ENCODE measurements around the gene TTLL5.

The TTLL5 gene

DNA sequence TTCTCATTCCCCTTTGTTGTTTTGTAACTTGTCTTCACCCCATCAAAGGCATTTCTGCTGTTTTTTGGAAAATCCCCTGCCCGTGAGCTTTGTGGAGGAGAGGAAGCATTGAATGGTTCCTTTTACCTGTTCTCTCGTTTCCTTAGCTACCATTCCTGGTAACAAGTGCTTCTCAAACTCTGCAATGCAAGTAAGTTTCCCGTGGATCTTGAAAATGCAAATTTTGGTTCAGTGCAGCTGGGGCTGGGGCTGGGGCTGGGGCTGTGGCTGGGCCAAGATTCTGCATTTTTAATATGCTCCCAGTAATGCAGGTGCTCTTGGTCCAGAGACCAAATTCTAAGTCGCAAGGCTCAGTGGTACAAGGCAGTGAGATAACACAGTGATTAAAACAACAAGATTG, 151.6 kb downstream of the TTLL5 start:
- no peak for TF ChIP-seq NFIC (IDR thresholded peaks at IDR 0.05)
- no peak for TF ChIP-seq EP300 (IDR thresholded peaks at IDR 0.05; ENCODE audit: borderline replicate concordance)
- TF ChIP-seq, protein P1, sequence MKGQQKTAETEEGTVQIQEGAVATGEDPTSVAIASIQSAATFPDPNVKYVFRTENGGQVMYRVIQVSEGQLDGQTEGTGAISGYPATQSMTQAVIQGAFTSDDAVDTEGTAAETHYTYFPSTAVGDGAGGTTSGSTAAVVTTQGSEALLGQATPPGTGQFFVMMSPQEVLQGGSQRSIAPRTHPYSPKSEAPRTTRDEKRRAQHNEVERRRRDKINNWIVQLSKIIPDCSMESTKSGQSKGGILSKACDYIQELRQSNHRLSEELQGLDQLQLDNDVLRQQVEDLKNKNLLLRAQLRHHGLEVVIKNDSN (IDR thresholded peaks at IDR 0.05) = no peak
- no peak for TF ChIP-seq CREB1 (IDR thresholded peaks at IDR 0.05; ENCODE audit: low read depth)
- TF ChIP-seq, protein P2, sequence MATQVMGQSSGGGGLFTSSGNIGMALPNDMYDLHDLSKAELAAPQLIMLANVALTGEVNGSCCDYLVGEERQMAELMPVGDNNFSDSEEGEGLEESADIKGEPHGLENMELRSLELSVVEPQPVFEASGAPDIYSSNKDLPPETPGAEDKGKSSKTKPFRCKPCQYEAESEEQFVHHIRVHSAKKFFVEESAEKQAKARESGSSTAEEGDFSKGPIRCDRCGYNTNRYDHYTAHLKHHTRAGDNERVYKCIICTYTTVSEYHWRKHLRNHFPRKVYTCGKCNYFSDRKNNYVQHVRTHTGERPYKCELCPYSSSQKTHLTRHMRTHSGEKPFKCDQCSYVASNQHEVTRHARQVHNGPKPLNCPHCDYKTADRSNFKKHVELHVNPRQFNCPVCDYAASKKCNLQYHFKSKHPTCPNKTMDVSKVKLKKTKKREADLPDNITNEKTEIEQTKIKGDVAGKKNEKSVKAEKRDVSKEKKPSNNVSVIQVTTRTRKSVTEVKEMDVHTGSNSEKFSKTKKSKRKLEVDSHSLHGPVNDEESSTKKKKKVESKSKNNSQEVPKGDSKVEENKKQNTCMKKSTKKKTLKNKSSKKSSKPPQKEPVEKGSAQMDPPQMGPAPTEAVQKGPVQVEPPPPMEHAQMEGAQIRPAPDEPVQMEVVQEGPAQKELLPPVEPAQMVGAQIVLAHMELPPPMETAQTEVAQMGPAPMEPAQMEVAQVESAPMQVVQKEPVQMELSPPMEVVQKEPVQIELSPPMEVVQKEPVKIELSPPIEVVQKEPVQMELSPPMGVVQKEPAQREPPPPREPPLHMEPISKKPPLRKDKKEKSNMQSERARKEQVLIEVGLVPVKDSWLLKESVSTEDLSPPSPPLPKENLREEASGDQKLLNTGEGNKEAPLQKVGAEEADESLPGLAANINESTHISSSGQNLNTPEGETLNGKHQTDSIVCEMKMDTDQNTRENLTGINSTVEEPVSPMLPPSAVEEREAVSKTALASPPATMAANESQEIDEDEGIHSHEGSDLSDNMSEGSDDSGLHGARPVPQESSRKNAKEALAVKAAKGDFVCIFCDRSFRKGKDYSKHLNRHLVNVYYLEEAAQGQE (IDR thresholded peaks at IDR 0.05; ENCODE audit: low read depth) = no peak
- no peak for TF ChIP-seq TCF12 (IDR thresholded peaks at IDR 0.05; ENCODE audit: low read depth)
- TF ChIP-seq FOXM1 (IDR thresholded peaks at IDR 0.05; ENCODE audit: borderline replicate concordance, low read depth) = no peak
- TF ChIP-seq RAD21 (IDR thresholded peaks at IDR 0.05; ENCODE audit: low read depth) = no peak
- no peak for TF ChIP-seq ZBTB7A (IDR thresholded peaks at IDR 0.05; ENCODE audit: low read depth)

DNA sequence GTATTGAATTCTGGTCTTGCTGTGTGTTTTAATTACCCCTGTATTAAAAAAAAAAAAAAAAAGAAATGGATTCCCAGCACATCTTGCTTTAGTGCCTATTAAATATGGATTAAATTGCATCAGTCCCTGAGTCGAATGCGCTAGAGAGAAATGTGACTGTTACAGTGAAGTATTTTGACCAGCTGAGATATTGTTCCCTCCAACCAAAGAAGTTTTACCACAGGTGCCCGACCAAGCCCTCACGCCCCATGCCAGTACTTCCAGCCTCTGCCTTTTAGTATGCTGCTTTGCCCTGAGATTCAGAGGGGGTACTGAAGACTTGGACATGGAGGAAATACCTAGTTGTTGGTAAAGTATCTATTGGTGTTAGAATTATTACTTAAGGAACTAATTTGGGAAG, 159.7 kb downstream of the TTLL5 start:
- no peak for TF ChIP-seq YY1 (IDR thresholded peaks at IDR 0.05; ENCODE audit: low read depth)
- no peak for TF ChIP-seq TCF12 (IDR thresholded peaks at IDR 0.05; ENCODE audit: low read depth)
- no peak for TF ChIP-seq TAF1 (IDR thresholded peaks at IDR 0.05; ENCODE audit: low read depth)
- no peak for TF ChIP-seq NFIC (IDR thresholded peaks at IDR 0.05)
- TF ChIP-seq, protein P1 (IDR thresholded peaks at IDR 0.05) = no peak
- TF ChIP-seq EP300 (IDR thresholded peaks at IDR 0.05; ENCODE audit: borderline replicate concordance) = no peak

DNA sequence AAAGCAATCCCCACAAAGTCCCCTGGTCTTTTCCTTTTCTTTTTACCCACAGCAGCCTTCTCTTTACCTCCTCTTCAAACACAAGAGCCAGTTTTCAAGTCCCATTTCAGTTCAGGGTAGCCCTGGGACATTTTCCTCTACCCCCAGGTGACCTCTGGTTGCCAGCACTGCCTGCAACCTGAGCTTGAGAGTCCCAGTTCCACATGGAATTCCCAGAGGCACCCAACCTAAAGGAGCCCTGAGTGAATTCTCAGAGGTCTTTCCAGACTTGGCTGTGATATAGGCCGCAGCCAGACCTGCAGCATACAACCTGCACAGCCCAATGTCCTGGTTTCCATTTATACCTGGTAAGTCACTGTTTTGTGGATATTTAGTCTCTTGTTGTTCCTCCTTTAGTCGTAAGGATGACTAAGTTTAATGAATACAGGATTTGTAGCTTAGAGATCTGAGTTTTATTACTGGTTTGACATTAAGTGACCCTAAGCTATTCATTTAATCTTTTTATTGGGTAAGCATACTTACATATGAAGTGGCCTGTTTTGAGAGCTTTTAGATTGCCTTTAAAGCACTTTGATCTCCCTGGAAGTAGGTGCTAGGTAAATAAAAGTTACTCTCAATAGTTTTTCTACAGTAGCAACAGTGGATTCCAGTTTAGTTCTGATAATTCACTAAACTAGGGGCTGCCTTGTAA, 160.9 kb downstream of the TTLL5 start:
- TF ChIP-seq MAX (IDR thresholded peaks at IDR 0.05) (no peak), RAD21 (IDR thresholded peaks at IDR 0.05; ENCODE audit: low read depth) (no peak), EGR1 (IDR thresholded peaks at IDR 0.05) (no peak), TAF1 (IDR thresholded peaks at IDR 0.05; ENCODE audit: low read depth) (no peak)

DNA sequence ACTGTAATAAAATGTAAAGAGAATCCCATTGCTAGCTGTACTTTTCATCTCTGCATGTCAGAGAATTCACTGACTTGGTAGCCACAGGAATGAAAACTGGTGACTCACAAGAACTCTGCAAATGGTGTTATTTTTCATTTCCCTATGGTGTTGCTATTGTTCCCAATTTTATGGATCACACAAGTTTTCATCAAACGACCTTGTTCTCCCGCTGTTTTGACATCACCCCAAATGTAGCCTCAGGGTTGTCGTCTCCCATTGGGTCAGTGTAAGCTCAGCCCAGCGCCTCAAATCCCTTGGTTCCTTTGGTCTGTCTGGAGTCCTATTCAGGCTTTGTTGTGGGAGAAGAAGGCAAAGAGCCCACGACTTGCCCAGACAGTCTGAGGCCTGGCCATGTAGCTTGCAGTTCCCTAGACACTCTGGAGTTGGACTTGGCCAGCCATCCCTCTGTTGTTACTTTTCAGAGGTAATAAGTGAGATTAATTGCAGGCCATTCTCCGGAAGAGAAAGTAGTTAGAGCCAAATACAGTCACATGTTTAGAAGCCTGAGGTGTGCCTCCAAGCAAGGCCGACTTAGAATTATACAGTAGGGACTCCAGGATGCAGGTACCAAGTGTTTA, 161.6 kb downstream of the TTLL5 start:
- no peak for TF ChIP-seq TEAD4 (IDR thresholded peaks at IDR 0.05)

DNA sequence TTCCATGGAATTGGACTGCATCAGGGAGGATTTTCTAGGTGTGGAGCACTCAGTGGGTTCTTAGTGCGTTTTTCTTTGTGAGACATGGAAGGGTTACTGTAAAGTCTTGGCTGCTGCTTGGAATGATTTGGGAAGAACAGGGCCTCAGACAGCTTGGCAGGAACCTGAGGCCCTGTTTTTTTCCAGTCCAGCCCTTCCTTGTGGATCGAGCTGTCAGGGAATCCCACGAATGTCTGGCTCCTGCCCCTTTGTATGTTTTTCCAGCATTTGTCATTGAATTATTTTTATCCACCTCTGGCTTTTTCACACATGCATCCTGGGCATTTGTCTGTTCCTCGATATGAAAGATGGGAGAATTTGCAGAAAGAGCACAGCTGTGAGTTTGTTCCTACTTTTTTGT, 162.3 kb downstream of the TTLL5 start:
- no peak for TF ChIP-seq TCF12 (IDR thresholded peaks at IDR 0.05; ENCODE audit: low read depth)
- TF ChIP-seq, protein P1 (IDR thresholded peaks at IDR 0.05) = no peak
- no peak for TF ChIP-seq ZBTB7A (IDR thresholded peaks at IDR 0.05; ENCODE audit: low read depth)
- TF ChIP-seq FOXM1 (IDR thresholded peaks at IDR 0.05; ENCODE audit: borderline replicate concordance, low read depth) = no peak
- no peak for TF ChIP-seq CEBPB (IDR thresholded peaks at IDR 0.05)
- TF ChIP-seq EGR1 (IDR thresholded peaks at IDR 0.05) = no peak
- no peak for TF ChIP-seq EP300 (IDR thresholded peaks at IDR 0.05; ENCODE audit: borderline replicate concordance)
- no peak for TF ChIP-seq RAD21 (IDR thresholded peaks at IDR 0.05; ENCODE audit: low read depth)
- no peak for TF ChIP-seq NFIC (IDR thresholded peaks at IDR 0.05)
- TF ChIP-seq TAF1 (IDR thresholded peaks at IDR 0.05; ENCODE audit: low read depth) = no peak
- no peak for TF ChIP-seq MAX (IDR thresholded peaks at IDR 0.05)
- TF ChIP-seq CREB1 (IDR thresholded peaks at IDR 0.05; ENCODE audit: low read depth) = no peak
- TF ChIP-seq, protein P2 (IDR thresholded peaks at IDR 0.05; ENCODE audit: low read depth) = no peak
- no peak for TF ChIP-seq YY1 (IDR thresholded peaks at IDR 0.05; ENCODE audit: low read depth)
- no peak for TF ChIP-seq TEAD4 (IDR thresholded peaks at IDR 0.05)

GRCh38 chr14:75824318-75824717, 163.3 kb downstream of the TTLL5 start:
- TF ChIP-seq TAF1 (IDR thresholded peaks at IDR 0.05; ENCODE audit: low read depth) (no peak), TEAD4 (IDR thresholded peaks at IDR 0.05) (no peak), RAD21 (IDR thresholded peaks at IDR 0.05; ENCODE audit: low read depth) (no peak), EGR1 (IDR thresholded peaks at IDR 0.05) (no peak), YY1 (IDR thresholded peaks at IDR 0.05; ENCODE audit: low read depth) (no peak), NFIC (IDR thresholded peaks at IDR 0.05) (no peak), CEBPB (IDR thresholded peaks at IDR 0.05) (no peak), TCF12 (IDR thresholded peaks at IDR 0.05; ENCODE audit: low read depth) (no peak), CREB1 (IDR thresholded peaks at IDR 0.05; ENCODE audit: low read depth) (no peak), ZBTB7A (IDR thresholded peaks at IDR 0.05; ENCODE audit: low read depth) (no peak), EP300 (IDR thresholded peaks at IDR 0.05; ENCODE audit: borderline replicate concordance) (no peak), FOXM1 (IDR thresholded peaks at IDR 0.05; ENCODE audit: borderline replicate concordance, low read depth) (no peak), MAX (IDR thresholded peaks at IDR 0.05) (no peak)
- TF ChIP-seq, protein P1 (IDR thresholded peaks at IDR 0.05) = no peak
- TF ChIP-seq, protein P2 (IDR thresholded peaks at IDR 0.05; ENCODE audit: low read depth) = no peak
